Naive thymus-derived CD8-positive, alpha-beta T cell (primary cell): ENCODE measurements around the gene BICRA. TPM values are rescaled to one million over a fixed set of nuclear protein-coding genes. Genes with fewer than 3 reads are reported as not detected.
A peak's percentile ranks its signal among the peaks of the same experiment; 100 is the strongest.
"Not testable (repeated sequence)": the region's sequence is repeated elsewhere in the genome, so short reads cannot be mapped to it uniquely, and the experiment has no call there.

ENCODE experiments used
- ATAC-seq, 2 donors: fragments of 150-1000 bp; cut with Tn5 transposase in 1 of 2; sonication (Bioruptor Pico), chemical (Tn5 transposase) in 1 of 2; 1 replicate in 1 of 2; 2 replicates in 1 of 2; pipeline ENCODE4 v1.10.0; 2021; ENCODE audit warnings: mild to moderate bottlenecking in 2 of 2, moderate library complexity in 2 of 2
- POLR2A ChIA-PET: fragments of 350-600 bp; sonication (Branson Sonifier 250); formaldehyde crosslinking; loops from one replicate; lab custom pipeline; 2021; ENCODE audit warnings: antibody characterized with exemption; lab: Charles Lee
- DNase-seq, 10 donors: peaks; one replicate each; pipeline versions ENCODE4 v3.0.0 to v3.0.0-alpha.2; 2020 to 2022
- H3K27ac Mint-ChIP-seq, 10 donors: one replicate each; pipeline ENCODE4 v1.8.0; 2020 to 2022; ENCODE audit warnings: mild to moderate bottlenecking in 10 of 10, mixed read lengths in 10 of 10, moderate library complexity in 4 of 10, inconsistent platforms in 1 of 10
- H3K27me3 Mint-ChIP-seq, 5 donors: one replicate each; pipeline ENCODE4 v1.8.0; 2021 to 2022; ENCODE audit warnings: mixed read lengths in 5 of 5
- H3K36me3 Mint-ChIP-seq, 3 donors: one replicate each; pipeline ENCODE4 v1.8.0; 2020 to 2022; ENCODE audit warnings: mixed read lengths in 3 of 3, mild to moderate bottlenecking in 2 of 3, inconsistent platforms in 1 of 3
- H3K4me1 Mint-ChIP-seq, 4 donors: one replicate each; pipeline ENCODE4 v1.8.0; 2021 to 2022; ENCODE audit warnings: mixed read lengths in 4 of 4
- H3K4me3 Mint-ChIP-seq, 10 donors: one replicate each; pipeline ENCODE4 v1.8.0; 2020 to 2022; ENCODE audit warnings: mild to moderate bottlenecking in 10 of 10, mixed read lengths in 10 of 10, moderate library complexity in 6 of 10, inconsistent platforms in 1 of 10
- H3K9me3 Mint-ChIP-seq, 9 donors: one replicate each; pipeline ENCODE4 v1.8.0; 2020 to 2022; ENCODE audit warnings: mixed read lengths in 9 of 9, mild to moderate bottlenecking in 3 of 9, inconsistent platforms in 1 of 9, moderate library complexity in 1 of 9
- polyA plus RNA-seq, 3 donors: library from polyadenylated mRNA; unstranded; fragments of 300-500 nt; fragmentation: Illumina TruSeq; gene quantifications; one replicate each; pipeline ENCODE4 v1.2.3, GENCODE V29; 2021
- total RNA-seq, 8 experiments: library from RNA in 2 of 8; stranded (reverse) in 2 of 8; gene quantifications; one replicate each; pipeline ENCODE4 v1.2.3 and lab custom pipeline; 2021 to 2026

BICRA gene
- total and polyA plus RNA-seq, 5 experiments from 2014 or later, result 0.23 to 35.5 (median 1.4) TPM

GRCh38 chr19:47701717-47702552 lies 93.0 kb downstream of the BICRA start:
- no peak for ATAC-seq
- Mint-ChIP-seq H3K36me3 (peaks cover 0 to 40% (median 5%) of the 10 kb centered on the region in 3 donors), H3K9me3 (no peaks in the 10 kb centered on the region), H3K4me3 (no peak overlapping the region), H3K4me1 (peaks cover 3 to 6% (median 3%) of the 10 kb centered on the region in 4 donors), H3K27ac (no peak overlapping the region), H3K27me3 (peaks cover 0 to 4% (median under 1%) of the 10 kb centered on the region in 5 donors)
- no peak for DNase-seq
- POLR2A ChIA-PET, result interaction anchor here (0.6 to 0.7 kb wide), 3 partner anchors 8 to 226 kb away, joined by 3 to 5 read pairs (median 5); no protein-coding TSS in a partner anchor

- DNase-seq (no peak), ATAC-seq (no peak)
- Mint-ChIP-seq H3K27me3 (peaks cover 2 to 11% (median 4%) of the 10 kb centered on the region in 5 donors), H3K27ac (peak overlapping the region in 2 of 10 donors; percentile 48 to 54), H3K36me3 (peaks cover 0 to 40% (median 5%) of the 10 kb centered on the region in 3 donors), H3K4me3 (no peak overlapping the region), H3K4me1 (peaks cover 7 to 10% (median 8%) of the 10 kb centered on the region in 4 donors), H3K9me3 (no peaks in the 10 kb centered on the region)
- POLR2A ChIA-PET, result interaction anchor here (0.7 kb wide), 1 partner anchor 9 kb away, joined by 5 read pairs; no protein-coding TSS in a partner anchor
Measured at GRCh38 chr19:47702671-47703070, 93.7 kb downstream of the BICRA start.

- Mint-ChIP-seq H3K27ac (peak overlapping the region in 2 of 10 donors; percentile 31 to 66), H3K4me3 (no peak overlapping the region), H3K27me3 (peaks cover 2 to 13% (median 4%) of the 10 kb centered on the region in 5 donors), H3K36me3 (peaks cover 0 to 35% (median 5%) of the 10 kb centered on the region in 3 donors), H3K9me3 (no peaks in the 10 kb centered on the region), H3K4me1 (peaks cover 4 to 10% (median 4%) of the 10 kb centered on the region in 4 donors)
- POLR2A ChIA-PET, result no interaction called here
- ATAC-seq, result no peak
- no peak for DNase-seq
Measured at GRCh38 chr19:47703301-47703700, 94.4 kb downstream of the BICRA start.

GRCh38 chr19:47704024-47704423 lies 95.1 kb downstream of the BICRA start:
- H3K4me3 Mint-ChIP-seq, result no peak overlapping the region
- POLR2A ChIA-PET, result interaction anchor here (0.6 to 1.0 kb wide), 2 partner anchors 48 to 94 kb away, joined by 3 to 6 read pairs; no protein-coding TSS in a partner anchor
- H3K9me3 Mint-ChIP-seq, result no peaks in the 10 kb centered on the region
- H3K27ac Mint-ChIP-seq, result peak overlapping the region in 1 of 10 donors; percentile 66
- ATAC-seq (no peak), DNase-seq (no peak)
- peaks cover 4 to 10% (median 4%) of the 10 kb centered on the region in 4 donors for H3K4me1 Mint-ChIP-seq
- H3K36me3 Mint-ChIP-seq, result peaks cover 0 to 33% (median 5%) of the 10 kb centered on the region in 3 donors
- H3K27me3 Mint-ChIP-seq, result peaks cover 2 to 13% (median 4%) of the 10 kb centered on the region in 5 donors

GRCh38 chr19:47704656-47705055 lies 95.7 kb downstream of the BICRA start:
- Mint-ChIP-seq H3K27me3 (peaks cover 2 to 13% (median 4%) of the 10 kb centered on the region in 5 donors), H3K4me3 (no peak overlapping the region), H3K27ac (peak overlapping the region in 1 of 10 donors; percentile 40), H3K36me3 (peaks cover 0 to 30% (median 5%) of the 10 kb centered on the region in 3 donors), H3K9me3 (no peaks in the 10 kb centered on the region), H3K4me1 (peaks cover 4 to 10% (median 4%) of the 10 kb centered on the region in 4 donors)
- no peak for DNase-seq
- POLR2A ChIA-PET, result interaction anchor here (1.0 kb wide), 1 partner anchor 95 kb away, joined by 3 read pairs; no protein-coding TSS in a partner anchor
- ATAC-seq, result no peak

- DNase-seq (peak; percentile 55 to 83 (median 68)), ATAC-seq (peak; percentile 83 to 97)
- H3K9me3 Mint-ChIP-seq, result no peaks in the 10 kb centered on the region
- peaks cover 9 to 31% (median 15%) of the 10 kb centered on the region in 5 donors for H3K27me3 Mint-ChIP-seq
- POLR2A ChIA-PET, result interaction anchor here (0.6 to 1.4 kb wide), 4 partner anchors 271 to 1971 kb away, joined by 3 to 6 read pairs (median 4); no protein-coding TSS in a partner anchor
- H3K27ac Mint-ChIP-seq, result peak overlapping the region in 4 of 10 donors; percentile 3 to 76 (median 32)
- H3K4me1 Mint-ChIP-seq, result peaks cover 4 to 10% (median 6%) of the 10 kb centered on the region in 4 donors
- peaks cover 0 to 16% (median 5%) of the 10 kb centered on the region in 3 donors for H3K36me3 Mint-ChIP-seq
- H3K4me3 Mint-ChIP-seq, result no peak overlapping the region
Measured at GRCh38 chr19:47707135-47707925, 98.4 kb downstream of the BICRA start.

- ATAC-seq, result no peak
- Mint-ChIP-seq H3K27me3 (peaks cover 28 to 64% (median 43%) of the 10 kb centered on the region in 5 donors), H3K36me3 (peaks cover 0 to 6% (median 4%) of the 10 kb centered on the region in 3 donors), H3K4me3 (no peak overlapping the region), H3K27ac (peak overlapping the region in 1 of 10 donors; percentile 77), H3K4me1 (peaks cover 7 to 16% (median 9%) of the 10 kb centered on the region in 4 donors), H3K9me3 (peaks cover 0 to 22% (median 4%) of the 10 kb centered on the region in 9 donors)
- POLR2A ChIA-PET, result no interaction called here
- no peak for DNase-seq
Measured at GRCh38 chr19:47711652-47712242, 102.8 kb downstream of the BICRA start.

GRCh38 chr19:47713046-47714021 lies 104.4 kb downstream of the BICRA start, which contains the start of gene EHD2:
Gene EHD2, plus strand, starts transcription at chr19:47713422. Its CDS starts 3,191 bp downstream, at chr19:47716613.
- POLR2A ChIA-PET, result interaction anchor here (0.6 kb wide), 1 partner anchor 76 kb away, joined by 6 read pairs; no protein-coding TSS in a partner anchor

GRCh38 chr19:47714339-47714738 lies 105.4 kb downstream of the BICRA start:
- peaks cover 28 to 60% (median 46%) of the 10 kb centered on the region in 5 donors for H3K27me3 Mint-ChIP-seq
- H3K9me3 Mint-ChIP-seq, result peaks cover 0 to 22% (median 4%) of the 10 kb centered on the region in 9 donors
- POLR2A ChIA-PET, result interaction anchor here (0.6 to 1.0 kb wide), 2 partner anchors 10 to 506 kb away, joined by 3 read pairs; no protein-coding TSS in a partner anchor
- H3K4me1 Mint-ChIP-seq, result peaks cover 4 to 8% (median 5%) of the 10 kb centered on the region in 4 donors
- H3K4me3 Mint-ChIP-seq, result peak overlapping the region in 2 of 10 donors; percentile 16 to 49
- peaks cover 0 to 6% (median 4%) of the 10 kb centered on the region in 3 donors for H3K36me3 Mint-ChIP-seq
- H3K27ac Mint-ChIP-seq, result no peak overlapping the region
- DNase-seq (no peak), ATAC-seq (no peak)

More at GRCh38 chr19:47713046-47714021, 104.4 kb downstream of the BICRA start, which contains the start of gene EHD2:
- Mint-ChIP-seq H3K9me3 (peaks cover 0 to 22% (median 4%) of the 10 kb centered on the region in 9 donors), H3K27me3 (peaks cover 28 to 62% (median 42%) of the 10 kb centered on the region in 5 donors), H3K36me3 (peaks cover 0 to 6% (median 4%) of the 10 kb centered on the region in 3 donors), H3K27ac (no peak within 1 kb of the TSS), H3K4me3 (peak within 1 kb of the TSS in 4 of 10 donors; percentile 6 to 49 (median 29)), H3K4me1 (peaks cover 4 to 8% (median 5%) of the 10 kb centered on the region in 4 donors)
- ATAC-seq (peak; percentile 64 to 82), DNase-seq (peak in 9 of 10 donors; percentile 7 to 57 (median 42))

- peaks cover 0 to 22% (median 4%) of the 10 kb centered on the region in 9 donors for H3K9me3 Mint-ChIP-seq
- not testable (repeated sequence) for ATAC-seq, H3K36me3 Mint-ChIP-seq, H3K4me3 Mint-ChIP-seq, H3K4me1 Mint-ChIP-seq, DNase-seq
- peaks cover 28 to 60% (median 46%) of the 10 kb centered on the region in 5 donors for H3K27me3 Mint-ChIP-seq
- peak overlapping the region in 1 of 10 donors; percentile 27 for H3K27ac Mint-ChIP-seq
- POLR2A ChIA-PET, result interaction anchor here (1.0 kb wide), 1 partner anchor 9 kb away, joined by 3 read pairs; no protein-coding TSS in a partner anchor
Measured at GRCh38 chr19:47714855-47715254, 105.9 kb downstream of the BICRA start.
